Large intestine (tissue), 3 donors: ENCODE measurements around the gene XYLB. TPM values are rescaled to one million over a fixed set of nuclear protein-coding genes. Genes with fewer than 3 reads are reported as not detected.

ENCODE experiments used
- DNase-seq, 2 donors: peaks; one replicate each; pipeline versions ENCODE4 v3.0.0 to v3.0.0-alpha.2; 2013
- H3K27ac ChIP-seq: one replicate; pipeline ENCODE4 v1.5.1; 2013; ENCODE audit warnings: low read length
- H3K27me3 ChIP-seq: 2 replicates; pipeline ENCODE4 v1.6.1; 2013; ENCODE audit warnings: low read length; ENCODE audit not compliant: control insufficient read depth, insufficient read depth
- H3K36me3 ChIP-seq: 2 replicates; pipeline ENCODE4 v1.6.1; 2013; ENCODE audit warnings: low read length; ENCODE audit not compliant: control insufficient read depth, insufficient read depth
- H3K4me1 ChIP-seq: one replicate; pipeline ENCODE4 v1.6.1; 2013; ENCODE audit warnings: low read length; ENCODE audit not compliant: control insufficient read depth, insufficient read depth
- H3K4me3 ChIP-seq: one replicate; pipeline ENCODE4 v1.5.1; 2013; ENCODE audit warnings: low read length
- H3K9me3 ChIP-seq: one replicate; pipeline ENCODE4 v1.6.1; 2013; ENCODE audit warnings: mild to moderate bottlenecking, low read depth, low read length, moderate library complexity; ENCODE audit not compliant: control insufficient read depth
- WGBS: methylation state at CpG from one replicate; pipeline ENCODE4 v1.1.5; 2013; ENCODE audit warnings: low lambda C conversion rate; ENCODE audit not compliant: insufficient coverage; 5-methylcytosine and 5-hydroxymethylcytosine counted together
- polyA plus RNA-seq: library from polyadenylated mRNA; unstranded; fragments of 120-200 nt; gene quantifications from one replicate; pipeline ENCODE4 v1.2.1, GENCODE V29; 2013

Gene XYLB
- polyA plus RNA-seq, 1 donor = 30.1 TPM

DNA sequence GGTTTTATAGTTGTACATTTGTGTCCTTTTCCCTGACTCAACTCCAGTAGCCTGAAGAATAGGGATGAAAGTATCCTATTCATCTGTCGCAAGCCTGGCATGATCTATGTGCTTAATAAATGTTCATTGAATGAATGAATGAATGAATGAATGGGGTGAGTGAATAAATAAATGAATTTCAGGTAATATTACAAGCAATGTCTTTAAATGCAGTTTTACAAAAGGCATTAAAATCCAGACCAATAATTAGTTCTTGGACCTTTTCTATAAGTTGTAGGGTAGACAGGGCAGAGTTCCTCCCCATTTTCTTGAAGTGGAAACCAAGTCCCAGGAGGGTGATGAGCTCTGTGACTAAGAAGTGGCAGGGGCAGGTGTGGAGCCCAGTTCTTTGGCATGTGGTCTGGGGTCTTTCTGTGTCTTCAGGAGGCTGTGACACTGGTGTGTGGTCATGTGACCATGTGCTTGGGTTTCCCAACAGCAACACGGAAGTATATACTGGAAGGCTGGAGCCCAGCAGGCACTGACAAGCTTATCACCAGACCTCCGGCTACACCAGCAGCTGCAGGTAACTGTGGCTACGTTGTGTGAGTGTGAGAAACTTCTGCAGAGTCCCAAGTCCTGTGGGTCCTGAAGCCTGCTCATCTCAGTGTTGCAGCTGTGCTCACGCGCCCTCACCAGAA is 18.3 kb downstream of the XYLB start:
- Histone ChIP-seq H3K9me3 (no peaks in the 10 kb centered on the region), H3K36me3 (peaks cover 92% of the 10 kb centered on the region), H3K4me3 (no peak overlapping the region), H3K4me1 (no peaks in the 10 kb centered on the region), H3K27ac (no peak overlapping the region), H3K27me3 (no peaks in the 10 kb centered on the region)
- no peak for DNase-seq
- 100% methylated on average over 1 of the region's 6 CpGs for WGBS

DNA sequence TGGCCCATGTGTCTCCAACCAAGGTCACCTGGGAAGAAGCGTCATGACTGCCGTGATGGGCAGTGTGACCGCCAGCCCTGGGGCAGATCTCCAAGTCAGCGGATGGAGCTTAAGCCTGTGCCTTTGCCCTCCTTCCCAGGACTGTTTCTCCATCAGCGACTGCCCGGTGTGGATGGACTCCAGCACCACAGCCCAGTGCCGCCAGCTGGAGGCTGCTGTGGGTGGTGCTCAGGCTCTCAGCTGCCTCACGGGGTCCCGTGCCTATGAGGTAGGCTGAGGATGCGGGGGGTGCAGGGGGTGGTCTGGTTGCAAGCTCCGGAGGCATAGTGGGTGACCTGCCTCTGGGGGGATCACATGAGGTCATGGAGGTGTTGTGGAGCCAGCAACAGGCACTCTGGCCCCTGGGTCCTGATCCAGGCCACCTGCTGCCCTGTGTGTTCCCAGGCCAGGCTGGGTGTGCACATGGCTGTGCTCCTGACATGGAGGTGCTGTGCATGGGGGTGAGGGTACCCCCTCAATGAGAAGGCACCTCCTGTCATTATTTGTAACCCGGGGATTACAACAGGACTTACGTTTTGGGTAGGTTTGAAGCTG is 19.0 kb downstream of the XYLB start:
- no peaks in the 10 kb centered on the region for H3K27me3 ChIP-seq
- H3K27ac ChIP-seq = no peak overlapping the region
- no peaks in the 10 kb centered on the region for H3K4me1 ChIP-seq
- WGBS = 83% methylated on average over 1 of the region's 13 CpGs
- DNase-seq = no peak
- no peak overlapping the region for H3K4me3 ChIP-seq
- no peaks in the 10 kb centered on the region for H3K9me3 ChIP-seq
- peaks cover 94% of the 10 kb centered on the region for H3K36me3 ChIP-seq

DNA sequence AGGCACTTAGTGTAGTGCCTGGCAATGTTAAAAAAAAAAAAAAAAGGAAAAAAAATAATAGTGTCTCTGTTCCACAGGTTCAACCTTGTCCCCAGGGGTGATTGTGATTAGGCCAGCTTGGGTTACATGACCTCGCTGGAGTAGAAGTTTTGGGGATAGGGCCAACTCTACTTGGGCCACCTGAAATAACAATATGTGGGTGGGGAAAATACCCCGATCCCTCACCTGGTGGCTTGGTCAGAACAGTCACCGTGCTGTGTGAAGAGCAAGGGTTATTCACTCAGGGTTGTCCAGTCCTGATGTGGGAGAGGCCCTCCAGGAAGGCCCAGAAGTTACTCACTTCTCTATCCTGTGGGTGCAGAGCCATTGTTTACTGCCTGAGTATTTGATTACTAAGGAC is 19.5 kb downstream of the XYLB start:
- Histone ChIP-seq H3K27me3 (no peaks in the 10 kb centered on the region), H3K9me3 (no peaks in the 10 kb centered on the region), H3K27ac (no peak overlapping the region), H3K4me3 (no peak overlapping the region), H3K4me1 (no peaks in the 10 kb centered on the region), H3K36me3 (peaks cover 95% of the 10 kb centered on the region)
- no CpG with 5 or more reads among the region's 3 CpGs for whole genome bisulfite sequencing
- no peak for DNase-seq

DNA sequence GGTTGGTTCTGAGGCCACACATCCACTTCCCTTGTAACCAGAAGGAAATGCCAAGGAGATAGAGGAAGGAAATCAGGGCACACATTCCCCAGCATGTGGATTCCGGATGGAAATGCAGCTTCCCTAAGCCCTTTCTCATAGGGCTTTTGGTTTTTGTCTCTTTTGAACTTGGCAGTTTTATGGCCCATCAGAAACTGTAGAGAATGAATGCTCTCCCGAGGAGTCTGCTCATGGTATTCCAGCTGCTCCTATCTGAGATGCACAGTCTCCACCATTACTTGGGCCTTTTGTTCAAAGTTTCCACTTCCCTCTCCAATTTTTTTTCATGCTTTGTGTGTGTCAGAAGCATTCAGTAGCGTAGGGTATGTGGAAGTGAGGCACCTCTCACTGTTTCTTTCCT is 21.2 kb downstream of the XYLB start:
- no peaks in the 10 kb centered on the region for H3K9me3 ChIP-seq
- peaks cover 94% of the 10 kb centered on the region for H3K36me3 ChIP-seq
- H3K27ac ChIP-seq = no peak overlapping the region
- H3K27me3 ChIP-seq = no peaks in the 10 kb centered on the region
- no peak overlapping the region for H3K4me3 ChIP-seq
- WGBS = no CpG with 5 or more reads among the region's 3 CpGs
- no peak for DNase-seq
- no peaks in the 10 kb centered on the region for H3K4me1 ChIP-seq

DNA sequence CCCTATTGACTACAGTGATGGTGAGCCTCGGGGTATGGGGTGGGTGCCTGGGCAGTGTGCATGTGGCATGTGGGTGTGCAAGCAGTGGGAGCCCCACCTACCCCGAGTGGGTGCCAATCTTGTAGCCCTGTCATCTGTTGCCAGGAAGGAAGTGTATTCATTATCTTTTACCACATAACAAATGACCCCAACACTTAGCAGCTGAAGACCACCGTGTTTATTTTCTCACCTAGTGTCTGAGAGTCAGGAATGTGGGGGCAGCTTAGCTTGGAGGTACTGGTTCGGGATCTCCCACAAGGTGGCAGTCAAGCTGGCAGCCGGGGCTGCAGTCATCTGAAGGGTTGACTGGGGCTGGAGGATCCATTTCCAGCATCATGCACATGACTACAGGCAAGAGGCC is 21.7 kb downstream of the XYLB start:
- H3K9me3 ChIP-seq = no peaks in the 10 kb centered on the region
- H3K4me1 ChIP-seq = no peaks in the 10 kb centered on the region
- no peak for DNase-seq
- H3K36me3 ChIP-seq = peaks cover 94% of the 10 kb centered on the region
- no peaks in the 10 kb centered on the region for H3K27me3 ChIP-seq
- H3K27ac ChIP-seq = no peak overlapping the region
- no peak overlapping the region for H3K4me3 ChIP-seq
- no CpG with 5 or more reads among the region's 5 CpGs for WGBS

DNA sequence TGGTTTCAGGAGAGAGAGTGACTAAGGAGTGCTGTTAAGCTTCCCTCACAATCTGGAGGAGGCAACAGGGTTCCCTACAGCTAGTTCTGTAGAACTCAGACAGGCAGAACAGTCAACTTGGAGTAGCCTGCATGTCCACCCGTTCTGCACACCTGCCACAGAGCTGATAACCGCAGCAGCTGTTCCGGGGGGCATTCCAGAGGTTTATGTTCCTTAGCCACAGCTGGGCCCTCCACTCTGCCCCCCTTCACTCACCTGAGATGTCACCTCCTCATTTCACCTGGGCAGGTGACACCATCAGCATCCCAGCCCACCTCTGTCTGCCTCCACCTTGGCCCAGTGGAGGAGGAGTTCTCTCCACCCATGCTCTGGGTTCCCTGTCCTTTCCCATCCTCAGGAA is 22.6 kb downstream of the XYLB start:
- Histone ChIP-seq H3K36me3 (peaks cover 94% of the 10 kb centered on the region), H3K9me3 (no peaks in the 10 kb centered on the region), H3K4me3 (no peak overlapping the region), H3K4me1 (no peaks in the 10 kb centered on the region), H3K27me3 (no peaks in the 10 kb centered on the region), H3K27ac (no peak overlapping the region)
- no CpG with 5 or more reads among the region's 3 CpGs for WGBS
- no peak for DNase-seq

DNA sequence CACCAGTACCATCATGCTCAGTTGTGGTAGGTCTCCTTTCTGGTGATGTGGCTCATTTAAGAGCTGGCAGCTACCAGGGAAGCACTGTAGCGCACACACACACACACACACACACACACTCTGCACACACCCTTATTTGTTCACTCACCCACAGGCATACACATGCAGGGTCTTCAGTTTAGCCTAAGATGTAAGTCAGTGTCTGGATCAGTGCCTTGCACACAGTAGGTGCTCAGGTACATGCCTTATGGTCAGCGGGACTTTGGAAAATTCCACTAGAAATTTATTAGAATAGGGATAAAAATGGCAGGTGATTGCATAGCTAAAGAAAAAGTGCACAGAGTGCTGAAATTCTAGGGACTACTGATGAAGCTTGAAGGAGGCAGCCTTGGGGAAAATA is 23.6 kb downstream of the XYLB start:
- no peaks in the 10 kb centered on the region for H3K4me1 ChIP-seq
- no peaks in the 10 kb centered on the region for H3K27me3 ChIP-seq
- no peak for DNase-seq
- no CpG with 5 or more reads among the region's 2 CpGs for WGBS
- no peaks in the 10 kb centered on the region for H3K9me3 ChIP-seq
- H3K36me3 ChIP-seq = peaks cover 95% of the 10 kb centered on the region
- H3K27ac ChIP-seq = no peak overlapping the region
- H3K4me3 ChIP-seq = no peak overlapping the region

DNA sequence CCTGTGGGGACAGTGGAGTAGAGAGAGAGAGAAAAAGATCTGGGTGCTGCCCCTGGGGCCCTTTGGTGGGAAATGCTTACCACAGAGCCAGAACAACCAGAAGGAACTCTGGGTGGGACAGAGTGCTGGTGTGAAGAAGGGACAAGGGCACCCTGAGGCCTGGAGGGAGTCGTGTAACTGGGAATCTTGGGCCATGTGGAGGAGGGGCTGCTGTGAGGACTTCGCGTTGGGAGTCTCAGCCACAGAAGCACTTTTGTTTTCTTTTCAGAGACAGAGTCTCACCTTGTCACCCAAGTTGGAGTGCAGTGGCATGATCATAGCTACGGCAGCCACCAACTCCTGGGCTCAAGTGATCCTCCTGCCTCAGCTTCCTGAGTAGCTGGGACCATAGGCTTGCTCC is 24.3 kb downstream of the XYLB start:
- H3K36me3 ChIP-seq = peaks cover 95% of the 10 kb centered on the region
- H3K4me1 ChIP-seq = no peaks in the 10 kb centered on the region
- H3K27ac ChIP-seq = no peak overlapping the region
- no CpG with 5 or more reads among the region's 4 CpGs for WGBS
- no peak for DNase-seq
- no peaks in the 10 kb centered on the region for H3K9me3 ChIP-seq
- no peak overlapping the region for H3K4me3 ChIP-seq
- H3K27me3 ChIP-seq = no peaks in the 10 kb centered on the region

DNA sequence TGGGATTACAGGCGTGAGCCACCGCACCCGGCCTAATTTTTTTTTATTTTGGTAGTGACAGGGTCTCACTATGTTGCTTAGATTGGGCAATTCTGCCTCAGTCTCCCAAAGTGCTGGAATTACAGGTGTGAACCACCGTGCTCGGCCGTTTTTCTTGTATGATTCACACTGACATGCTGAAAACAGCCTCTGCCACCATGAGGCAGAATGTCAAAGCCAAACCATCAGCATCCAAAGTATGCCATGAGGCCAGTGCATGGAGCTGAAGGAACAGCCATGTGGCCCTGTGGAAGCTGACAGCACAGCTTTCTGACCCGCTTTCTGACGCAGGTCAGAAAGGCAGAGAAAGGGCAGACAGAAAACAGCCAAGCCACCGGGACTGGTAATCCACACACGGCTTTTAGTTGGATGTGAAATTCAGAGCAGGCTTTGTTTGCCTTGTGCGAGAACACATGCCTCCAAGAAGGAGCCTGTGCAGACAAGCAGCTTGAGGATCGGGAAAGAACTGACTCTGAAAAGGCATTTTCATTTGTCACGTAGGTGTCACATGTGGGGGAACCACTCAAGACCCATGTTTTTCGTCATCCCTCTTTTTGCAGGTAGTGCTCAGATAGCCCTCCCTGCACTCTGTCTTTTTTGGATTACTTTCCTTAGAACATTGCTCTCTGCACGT is 25.1 kb downstream of the XYLB start:
- no peaks in the 10 kb centered on the region for H3K4me1 ChIP-seq
- H3K36me3 ChIP-seq = peaks cover 95% of the 10 kb centered on the region
- H3K9me3 ChIP-seq = no peaks in the 10 kb centered on the region
- H3K4me3 ChIP-seq = no peak overlapping the region
- H3K27me3 ChIP-seq = no peaks in the 10 kb centered on the region
- DNase-seq = no peak
- WGBS = no CpG with 5 or more reads among the region's 15 CpGs
- H3K27ac ChIP-seq = no peak overlapping the region

DNA sequence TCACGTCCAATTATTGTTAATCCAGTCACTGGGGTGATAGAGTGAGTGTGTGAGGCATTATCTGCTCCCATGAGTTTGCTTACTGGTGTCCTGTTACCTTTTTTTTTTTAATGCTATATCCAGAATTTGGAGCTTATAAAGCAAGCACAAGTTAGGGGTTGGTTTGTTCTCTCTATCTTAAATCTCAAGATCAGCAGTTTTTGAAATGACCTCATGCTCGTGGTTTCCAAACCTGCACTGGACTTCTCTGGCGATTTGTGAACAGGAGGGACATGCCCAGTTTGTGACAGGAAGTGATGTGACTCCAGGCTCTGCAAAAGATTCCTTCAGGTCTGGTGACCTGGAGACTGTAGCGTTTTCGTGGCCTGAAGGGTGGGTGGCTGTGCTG is 25.6 kb downstream of the XYLB start:
- no peaks in the 10 kb centered on the region for H3K4me1 ChIP-seq
- H3K27me3 ChIP-seq = no peaks in the 10 kb centered on the region
- H3K4me3 ChIP-seq = no peak overlapping the region
- WGBS = no CpG with 5 or more reads among the region's 5 CpGs
- H3K27ac ChIP-seq = no peak overlapping the region
- H3K36me3 ChIP-seq = peaks cover 93% of the 10 kb centered on the region
- H3K9me3 ChIP-seq = no peaks in the 10 kb centered on the region
- no peak for DNase-seq
